SK-N-SH treated with all-trans-retinoic acid at 6 μM for 48 hours (cell line): Measurements from ENCODE around the gene AR.

Experiments used
- ARNTL ChIP-seq: fragments of 450-650 bp; formaldehyde crosslinking; IDR thresholded peaks from 2 replicates; pipeline ENCODE4 v1.5.0; 2020; ENCODE audit warnings: low read depth, mild to moderate bottlenecking, moderate library complexity, borderline replicate concordance
- CSDC2 ChIP-seq: fragments of 250-450 bp; sonication (Bioruptor Pico); IDR thresholded peaks from 2 replicates; pipeline ENCODE4 v1.5.0; 2020; ENCODE audit warnings: mild to moderate bottlenecking, moderate library complexity
- ESRRG ChIP-seq: fragments of 250-450 bp; sonication (Bioruptor Pico); IDR thresholded peaks from 2 replicates; pipeline ENCODE4 v1.6.1; 2021; ENCODE audit warnings: mild to moderate bottlenecking
- OSR1 ChIP-seq: fragments of 250-450 bp; sonication (Bioruptor Pico); IDR thresholded peaks from 2 replicates; pipeline ENCODE4 v1.8.0; 2022; ENCODE audit warnings: moderate library complexity, mild to moderate bottlenecking, inconsistent platforms
- PATZ1 ChIP-seq: fragments of 250-450 bp; sonication (Bioruptor Pico); IDR thresholded peaks from 2 replicates; pipeline ENCODE4 v1.8.0; 2020; ENCODE audit warnings: mild to moderate bottlenecking, moderate library complexity, borderline replicate concordance
- RARB ChIP-seq: fragments of 250-450 bp; sonication (Bioruptor Pico); IDR thresholded peaks from 2 replicates; pipeline ENCODE4 v1.8.0; 2021; ENCODE audit warnings: mild to moderate bottlenecking, moderate library complexity
- TSHZ2 ChIP-seq: fragments of 250-450 bp; sonication (Bioruptor Pico); IDR thresholded peaks from 2 replicates; pipeline ENCODE4 v1.5.0; 2020; ENCODE audit warnings: mild to moderate bottlenecking, moderate library complexity
- ZFP3 ChIP-seq: fragments of 250-450 bp; sonication (Bioruptor Pico); IDR thresholded peaks from 2 replicates; pipeline ENCODE4 v1.5.0; 2020; ENCODE audit warnings: mild to moderate bottlenecking, moderate library complexity
- ZFP30 ChIP-seq: fragments of 450-650 bp; formaldehyde crosslinking; IDR thresholded peaks from 2 replicates; pipeline ENCODE4 v1.5.0; 2022; ENCODE audit warnings: mild to moderate bottlenecking, moderate library complexity
- ZNF70 ChIP-seq: fragments of 450-650 bp; formaldehyde crosslinking; IDR thresholded peaks from 2 replicates; pipeline ENCODE4 v1.5.0; 2020; ENCODE audit warnings: mild to moderate bottlenecking, moderate library complexity
- TF ChIP-seq, protein P1 (sequence below): fragments of 250-450 bp; sonication (Bioruptor Pico); IDR thresholded peaks from 2 replicates; pipeline ENCODE4 v1.5.1; 2021; ENCODE audit warnings: mild to moderate bottlenecking, moderate library complexity
- TF ChIP-seq, protein P2 (sequence below): fragments of 250-450 bp; sonication (Bioruptor Pico); IDR thresholded peaks from 2 replicates; pipeline ENCODE4 v1.5.1; 2020; ENCODE audit warnings: low read depth, mild to moderate bottlenecking, moderate library complexity

DNA sequence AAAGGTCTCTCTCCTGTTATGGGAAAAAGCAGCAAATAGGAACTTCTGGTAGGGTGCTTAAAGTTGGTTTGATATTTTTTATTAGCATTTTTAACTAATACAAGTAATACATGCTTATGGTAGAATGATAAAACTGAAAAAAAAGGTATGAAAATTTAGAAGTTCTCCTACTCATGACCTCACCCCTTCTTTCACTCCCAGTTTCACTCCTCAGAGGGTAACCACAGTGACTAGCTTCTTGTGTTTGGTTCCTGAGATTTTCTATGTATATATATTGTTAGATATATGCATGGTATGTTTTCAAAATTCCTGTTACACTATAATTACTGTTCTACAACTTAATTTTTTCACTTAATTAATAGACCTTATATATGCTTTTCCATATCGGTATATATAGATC is 66.5 kb downstream of the AR start:
- TF ChIP-seq, protein P1, sequence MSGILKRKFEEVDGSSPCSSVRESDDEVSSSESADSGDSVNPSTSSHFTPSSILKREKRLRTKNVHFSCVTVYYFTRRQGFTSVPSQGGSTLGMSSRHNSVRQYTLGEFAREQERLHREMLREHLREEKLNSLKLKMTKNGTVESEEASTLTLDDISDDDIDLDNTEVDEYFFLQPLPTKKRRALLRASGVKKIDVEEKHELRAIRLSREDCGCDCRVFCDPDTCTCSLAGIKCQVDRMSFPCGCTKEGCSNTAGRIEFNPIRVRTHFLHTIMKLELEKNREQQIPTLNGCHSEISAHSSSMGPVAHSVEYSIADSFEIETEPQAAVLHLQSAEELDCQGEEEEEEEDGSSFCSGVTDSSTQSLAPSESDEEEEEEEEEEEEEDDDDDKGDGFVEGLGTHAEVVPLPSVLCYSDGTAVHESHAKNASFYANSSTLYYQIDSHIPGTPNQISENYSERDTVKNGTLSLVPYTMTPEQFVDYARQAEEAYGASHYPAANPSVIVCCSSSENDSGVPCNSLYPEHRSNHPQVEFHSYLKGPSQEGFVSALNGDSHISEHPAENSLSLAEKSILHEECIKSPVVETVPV (CRISPR knock-in tag), result no peak
- TF ChIP-seq PATZ1 (no peak), ZFP3 (CRISPR knock-in tag) (no peak), ZNF70 (CRISPR knock-in tag) (no peak), OSR1 (CRISPR knock-in tag) (no peak), ZFP30 (CRISPR knock-in tag) (no peak), ESRRG (CRISPR knock-in tag) (no peak), RARB (CRISPR knock-in tag) (no peak), ARNTL (CRISPR knock-in tag) (no peak), CSDC2 (CRISPR knock-in tag) (no peak), TSHZ2 (CRISPR knock-in tag) (no peak)
- TF ChIP-seq, protein P2, sequence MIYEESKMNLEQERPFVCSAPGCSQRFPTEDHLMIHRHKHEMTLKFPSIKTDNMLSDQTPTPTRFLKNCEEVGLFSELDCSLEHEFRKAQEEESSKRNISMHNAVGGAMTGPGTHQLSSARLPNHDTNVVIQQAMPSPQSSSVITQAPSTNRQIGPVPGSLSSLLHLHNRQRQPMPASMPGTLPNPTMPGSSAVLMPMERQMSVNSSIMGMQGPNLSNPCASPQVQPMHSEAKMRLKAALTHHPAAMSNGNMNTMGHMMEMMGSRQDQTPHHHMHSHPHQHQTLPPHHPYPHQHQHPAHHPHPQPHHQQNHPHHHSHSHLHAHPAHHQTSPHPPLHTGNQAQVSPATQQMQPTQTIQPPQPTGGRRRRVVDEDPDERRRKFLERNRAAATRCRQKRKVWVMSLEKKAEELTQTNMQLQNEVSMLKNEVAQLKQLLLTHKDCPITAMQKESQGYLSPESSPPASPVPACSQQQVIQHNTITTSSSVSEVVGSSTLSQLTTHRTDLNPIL, result no peak
